MM.1S (cell line): ENCODE data around the gene RNASE13.
"Not testable (repeated sequence)": the region's sequence is repeated elsewhere in the genome, so short reads cannot be mapped to it uniquely, and the experiment has no call there.

ENCODE experiments used
- DNase-seq: peaks from one replicate; pipeline ENCODE4 v3.0.0-alpha.2; 2015
- H2AFZ ChIP-seq: fragments of 300-600 bp; sonication (generic); 2 replicates; pipeline ENCODE4 v1.6.0; 2016; ENCODE audit warnings: antibody characterized with exemption, low read length
- H3F3A ChIP-seq: fragments of 300-600 bp; sonication (generic); 2 replicates; pipeline ENCODE4 v1.6.1; 2016; ENCODE audit warnings: mild to moderate bottlenecking, antibody characterized with exemption, low read length, moderate library complexity, mixed read lengths; ENCODE audit not compliant: insufficient read depth
- H3K27ac ChIP-seq: fragments of 300-600 bp; sonication (generic); 2 replicates; pipeline ENCODE4 v1.5.1; 2016; ENCODE audit warnings: mild to moderate bottlenecking, low read length
- H3K27me3 ChIP-seq: fragments of 300-600 bp; sonication (generic); replicated peaks from 2 replicates; pipeline ENCODE4 v1.6.0; 2016; ENCODE audit warnings: low read length; ENCODE audit not compliant: insufficient read depth
- H3K36me3 ChIP-seq: fragments of 300-600 bp; sonication (generic); replicated peaks from 2 replicates; pipeline ENCODE4 v1.6.1; 2016; ENCODE audit warnings: mild to moderate bottlenecking, low read length, mixed read lengths; ENCODE audit not compliant: insufficient read depth
- H3K4me1 ChIP-seq: fragments of 300-600 bp; sonication (generic); 2 replicates; pipeline ENCODE4 v1.6.1; 2016; ENCODE audit warnings: low read length, mixed read lengths
- H3K4me2 ChIP-seq: fragments of 300-600 bp; sonication (generic); 2 replicates; pipeline ENCODE4 v1.6.0; 2016; ENCODE audit warnings: low read depth, low read length
- H3K4me3 ChIP-seq: fragments of 300-600 bp; sonication (generic); 2 replicates; pipeline ENCODE4 v1.5.1; 2016; ENCODE audit warnings: low read length, mixed read lengths
- H3K79me2 ChIP-seq: fragments of 300-600 bp; sonication (generic); 2 replicates; pipeline ENCODE4 v1.6.1; 2016; ENCODE audit warnings: mixed run types, low read length, mixed read lengths
- H3K9ac ChIP-seq: fragments of 300-600 bp; sonication (generic); 2 replicates; pipeline ENCODE4 v1.6.1; 2016; ENCODE audit warnings: low read length, mixed read lengths
- H3K9me2 ChIP-seq: fragments of 300-600 bp; sonication (generic); replicated peaks from 2 replicates; pipeline ENCODE4 v1.6.1; 2016; ENCODE audit warnings: mild to moderate bottlenecking, low read length, mixed read lengths; ENCODE audit not compliant: insufficient read depth
- H3K9me3 ChIP-seq: fragments of 300-600 bp; sonication (generic); replicated peaks from 2 replicates; pipeline ENCODE4 v1.6.1; 2016; ENCODE audit warnings: mild to moderate bottlenecking, low read length, mixed read lengths; ENCODE audit not compliant: insufficient read depth
- H4K20me1 ChIP-seq: fragments of 300-600 bp; sonication (generic); 2 replicates; pipeline ENCODE4 v1.6.1; 2016; ENCODE audit warnings: mild to moderate bottlenecking, low read length, moderate library complexity, mixed read lengths; ENCODE audit not compliant: insufficient read depth
- EZH2 ChIP-seq: fragments of 300-600 bp; sonication (generic); optimal IDR thresholded peaks from 2 replicates; pipeline ENCODE3; 2017; ENCODE audit warnings: low read depth, mild to moderate bottlenecking, antibody characterized with exemption, low read length, mixed read lengths
- EZH2phosphoT487 ChIP-seq: fragments of 300-600 bp; sonication (generic); IDR thresholded peaks from 2 replicates; pipeline ENCODE4 v1.6.1; 2018; ENCODE audit warnings: antibody characterized with exemption, low read length
- TF ChIP-seq, protein P1 (sequence below): fragments of 300-600 bp; sonication (generic); IDR thresholded peaks from 2 replicates; pipeline ENCODE4 v1.5.1; 2016; ENCODE audit warnings: antibody characterized with exemption, low read length, mixed read lengths

The RNASE13 gene

DNA sequence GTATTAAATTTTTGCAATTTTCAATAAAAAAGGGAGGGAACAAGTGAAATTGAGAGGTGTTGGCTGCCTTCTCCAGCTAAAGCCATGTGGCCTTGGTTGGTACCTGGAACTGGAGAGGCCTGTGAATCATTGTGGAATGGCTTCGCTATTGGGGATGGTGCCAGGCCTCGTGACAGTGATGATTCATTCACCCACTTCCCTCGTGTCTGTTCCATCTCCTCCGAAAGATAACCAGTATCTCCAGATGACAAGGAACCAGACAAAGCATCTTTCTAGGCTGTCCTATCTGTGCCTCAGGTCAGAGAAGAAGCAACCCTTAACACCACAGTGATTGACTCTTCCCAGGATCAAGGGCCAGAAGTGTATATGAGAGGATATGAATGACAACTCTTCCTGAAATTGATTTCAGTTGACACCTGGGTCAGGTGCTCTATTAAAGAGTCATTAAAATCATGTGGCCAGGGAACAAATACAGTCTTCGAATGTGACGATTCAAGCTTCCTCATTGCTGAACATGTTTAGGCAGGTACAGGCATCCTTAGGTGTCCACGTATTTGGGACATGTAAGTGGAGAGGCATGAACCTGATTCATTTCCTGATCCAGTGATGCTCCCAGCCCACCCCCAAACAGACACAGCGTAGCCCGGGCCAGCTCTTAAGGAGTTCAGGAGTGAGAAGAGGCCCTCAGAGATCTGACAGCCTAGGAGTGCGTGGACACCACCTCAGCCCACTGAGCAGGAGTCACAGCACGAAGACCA lies 7.2 kb upstream of the RNASE13 start, which contains the start of gene RNASE7:
TSS of gene RNASE7 (plus strand) at position 687 of the 758 bp plus-strand sequence. CDS start 631 bp downstream, outside the sequence.
- Histone ChIP-seq H3K9me3 (no peaks in the 10 kb centered on the region), H3K9me2 (no peaks in the 10 kb centered on the region), H3K27me3 (no peaks in the 10 kb centered on the region), H3K27ac (no peak within 1 kb of the TSS), H4K20me1 (no peaks in the 10 kb centered on the region), H3K4me3 (no peak within 1 kb of the TSS), H3K4me2 (no peak within 1 kb of the TSS), H3K79me2 (no peaks in the 10 kb centered on the region), H2AFZ (no peak within 1 kb of the TSS), H3K4me1 (no peaks in the 10 kb centered on the region), H3K36me3 (no peaks in the 10 kb centered on the region), H3K9ac (no peak within 1 kb of the TSS), H3F3A (no peaks in the 10 kb centered on the region)
- TF ChIP-seq EZH2phosphoT487, result no peak
- TF ChIP-seq, protein P1, sequence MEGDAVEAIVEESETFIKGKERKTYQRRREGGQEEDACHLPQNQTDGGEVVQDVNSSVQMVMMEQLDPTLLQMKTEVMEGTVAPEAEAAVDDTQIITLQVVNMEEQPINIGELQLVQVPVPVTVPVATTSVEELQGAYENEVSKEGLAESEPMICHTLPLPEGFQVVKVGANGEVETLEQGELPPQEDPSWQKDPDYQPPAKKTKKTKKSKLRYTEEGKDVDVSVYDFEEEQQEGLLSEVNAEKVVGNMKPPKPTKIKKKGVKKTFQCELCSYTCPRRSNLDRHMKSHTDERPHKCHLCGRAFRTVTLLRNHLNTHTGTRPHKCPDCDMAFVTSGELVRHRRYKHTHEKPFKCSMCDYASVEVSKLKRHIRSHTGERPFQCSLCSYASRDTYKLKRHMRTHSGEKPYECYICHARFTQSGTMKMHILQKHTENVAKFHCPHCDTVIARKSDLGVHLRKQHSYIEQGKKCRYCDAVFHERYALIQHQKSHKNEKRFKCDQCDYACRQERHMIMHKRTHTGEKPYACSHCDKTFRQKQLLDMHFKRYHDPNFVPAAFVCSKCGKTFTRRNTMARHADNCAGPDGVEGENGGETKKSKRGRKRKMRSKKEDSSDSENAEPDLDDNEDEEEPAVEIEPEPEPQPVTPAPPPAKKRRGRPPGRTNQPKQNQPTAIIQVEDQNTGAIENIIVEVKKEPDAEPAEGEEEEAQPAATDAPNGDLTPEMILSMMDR, result no peak
- no peak for TF ChIP-seq EZH2
- DNase-seq, result no peak

DNA sequence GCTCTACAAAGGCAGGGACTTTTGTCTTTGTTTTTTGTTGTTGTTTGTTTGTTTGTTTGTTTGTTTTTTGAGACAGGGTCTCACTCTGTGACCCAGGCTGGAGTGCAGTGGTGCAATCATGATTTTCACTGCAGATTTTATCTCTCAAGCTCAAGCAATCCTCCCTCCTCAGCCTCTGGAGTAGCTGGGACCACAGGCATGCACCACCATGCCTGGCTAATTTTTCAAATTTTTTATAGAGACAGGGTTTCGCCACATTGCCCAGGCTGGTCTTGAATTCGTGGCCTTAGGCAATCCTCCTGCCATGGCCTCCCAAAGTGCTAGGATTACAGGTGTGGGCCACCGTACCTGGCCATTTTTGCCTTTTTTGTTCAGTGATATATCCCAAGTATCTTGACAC lies 6.3 kb upstream of the RNASE13 start:
- not testable (repeated sequence) for H3K79me2 ChIP-seq, H3K4me2 ChIP-seq, H3K4me3 ChIP-seq, H4K20me1 ChIP-seq, H2AFZ ChIP-seq, H3F3A ChIP-seq, DNase-seq, H3K27ac ChIP-seq, H3K9me3 ChIP-seq, H3K36me3 ChIP-seq, H3K9me2 ChIP-seq, H3K27me3 ChIP-seq, H3K9ac ChIP-seq, H3K4me1 ChIP-seq

DNA sequence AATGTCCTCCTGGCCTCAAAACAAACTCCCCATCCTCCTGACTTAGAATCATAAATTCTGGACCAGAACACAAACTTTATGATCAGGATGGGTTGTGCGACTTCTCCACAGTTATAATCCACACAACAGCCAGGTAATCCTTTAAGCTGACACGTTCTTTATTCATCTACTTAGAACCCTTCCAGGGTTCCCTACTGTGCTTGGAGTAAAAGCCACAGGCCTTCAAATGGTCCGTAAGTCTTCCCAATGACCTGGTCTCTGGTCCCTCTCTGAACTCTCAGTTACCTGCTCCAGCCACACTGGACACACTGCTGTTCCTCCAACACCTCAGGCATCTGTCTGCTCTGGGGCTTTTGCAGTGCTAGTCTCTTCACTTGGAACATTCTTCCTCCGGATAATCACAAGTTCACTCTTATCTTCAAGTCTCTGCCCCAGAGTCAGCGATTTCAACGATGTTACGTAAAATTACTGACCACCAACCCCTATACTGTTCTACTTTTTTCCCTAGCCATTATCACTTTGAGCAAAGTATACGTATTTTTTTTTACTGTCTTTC lies 5.8 kb upstream of the RNASE13 start:
- Histone ChIP-seq H3K9me2 (no peaks in the 10 kb centered on the region), H4K20me1 (no peaks in the 10 kb centered on the region), H3K4me1 (no peaks in the 10 kb centered on the region), H3K9ac (no peak overlapping the region), H3K79me2 (no peaks in the 10 kb centered on the region), H3K36me3 (no peaks in the 10 kb centered on the region), H3K27me3 (no peaks in the 10 kb centered on the region), H3K4me3 (no peak overlapping the region), H3K27ac (no peak overlapping the region), H3F3A (no peaks in the 10 kb centered on the region), H3K4me2 (no peak overlapping the region), H2AFZ (no peak overlapping the region), H3K9me3 (no peaks in the 10 kb centered on the region)
- TF ChIP-seq EZH2 (no peak), EZH2phosphoT487 (no peak)
- TF ChIP-seq, protein P1, result no peak
- no peak for DNase-seq
